GM12892 (cell line): Measurements from ENCODE around the gene NONO.
"Not testable (repeated sequence)": the region's sequence is repeated elsewhere in the genome, so short reads cannot be mapped to it uniquely, and the experiment has no call there.

Experiments
- DNase-seq: peaks from one replicate; pipeline ENCODE4 v3.0.0; 2011; ENCODE audit not compliant: insufficient read length
- FAIRE-seq: peaks from 2 replicates; lab custom pipeline; 2011; peaks lifted over from hg19 to GRCh38; lab: Jason Lieb, UNC
- POLR2A ChIP-seq: IDR thresholded peaks from 2 replicates; pipeline ENCODE4 v1.6.1; 2011; ENCODE audit warnings: low read depth, low read length, control low read depth
- POLR2AphosphoS5 ChIP-seq: IDR thresholded peaks from 2 replicates; pipeline ENCODE4 v1.6.1; 2011; ENCODE audit warnings: low read depth, low read length, control low read depth
- TAF1 ChIP-seq: IDR thresholded peaks from 2 replicates; pipeline ENCODE4 v1.6.1; 2011; ENCODE audit warnings: low read depth, mild to moderate bottlenecking, control low read depth, low read length, borderline replicate concordance

The NONO gene

GRCh38 chrX:71296806-71297205 is 13.4 kb downstream of the NONO start:
- DNase-seq: no peak
- FAIRE-seq: no peak
- TF ChIP-seq POLR2A (no peak), POLR2AphosphoS5 (0 out of 2 replicates have a peak, but pooled peaks have one; percentile 25), TAF1 (no peak)

DNA sequence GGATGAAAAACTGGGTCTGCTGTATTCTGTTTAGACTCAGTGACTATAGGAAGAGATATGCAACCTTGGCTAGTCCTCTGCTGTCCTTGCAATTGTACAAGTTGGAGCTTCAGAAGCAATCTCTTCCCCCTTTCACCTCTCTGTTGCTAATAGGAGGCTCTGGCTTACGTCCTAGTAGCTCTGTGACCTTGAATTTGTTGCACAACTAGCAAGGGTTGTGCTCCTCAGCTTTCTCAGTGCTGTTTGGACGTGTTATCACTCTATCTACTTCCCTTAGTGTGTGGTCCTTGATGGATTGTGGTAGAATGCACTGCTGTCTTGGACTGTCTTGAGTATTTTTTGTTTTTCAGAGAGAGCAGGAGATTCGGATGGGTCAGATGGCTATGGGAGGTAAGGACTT is 14.7 kb downstream of the NONO start:
- TF ChIP-seq POLR2AphosphoS5 (peak; percentile 51; the same call in 1 of the 2 replicates), POLR2A (no peak)
- DNase-seq: no peak
- FAIRE-seq: no peak

DNA sequence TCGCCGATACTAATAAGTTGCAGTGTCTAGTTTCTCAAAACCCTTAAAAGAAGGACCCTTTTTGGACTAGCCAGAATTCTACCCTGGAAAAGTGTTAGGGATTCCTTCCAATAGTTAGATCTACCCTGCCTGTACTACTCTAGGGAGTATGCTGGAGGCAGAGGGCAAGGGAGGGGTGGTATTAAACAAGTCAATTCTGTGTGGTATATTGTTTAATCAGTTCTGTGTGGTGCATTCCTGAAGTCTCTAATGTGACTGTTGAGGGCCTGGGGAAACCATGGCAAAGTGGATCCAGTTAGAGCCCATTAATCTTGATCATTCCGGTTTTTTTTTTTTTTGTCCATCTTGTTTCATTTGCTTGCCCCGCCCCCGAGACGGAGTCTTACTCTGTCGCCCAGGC is 16.6 kb downstream of the NONO start:
- FAIRE-seq, DNase-seq: not testable (repeated sequence)
- TF ChIP-seq POLR2AphosphoS5: peak; percentile 9; the same call in 1 of the 2 replicates

- TF ChIP-seq POLR2AphosphoS5 (peak; percentile 35; the same call in 1 of the 2 replicates), POLR2A (0 out of 2 replicates have a peak, but pooled peaks have one; percentile 30)
- not testable (repeated sequence) for DNase-seq, FAIRE-seq
Measured at GRCh38 chrX:71300495-71300894, 17.1 kb downstream of the NONO start.

DNA sequence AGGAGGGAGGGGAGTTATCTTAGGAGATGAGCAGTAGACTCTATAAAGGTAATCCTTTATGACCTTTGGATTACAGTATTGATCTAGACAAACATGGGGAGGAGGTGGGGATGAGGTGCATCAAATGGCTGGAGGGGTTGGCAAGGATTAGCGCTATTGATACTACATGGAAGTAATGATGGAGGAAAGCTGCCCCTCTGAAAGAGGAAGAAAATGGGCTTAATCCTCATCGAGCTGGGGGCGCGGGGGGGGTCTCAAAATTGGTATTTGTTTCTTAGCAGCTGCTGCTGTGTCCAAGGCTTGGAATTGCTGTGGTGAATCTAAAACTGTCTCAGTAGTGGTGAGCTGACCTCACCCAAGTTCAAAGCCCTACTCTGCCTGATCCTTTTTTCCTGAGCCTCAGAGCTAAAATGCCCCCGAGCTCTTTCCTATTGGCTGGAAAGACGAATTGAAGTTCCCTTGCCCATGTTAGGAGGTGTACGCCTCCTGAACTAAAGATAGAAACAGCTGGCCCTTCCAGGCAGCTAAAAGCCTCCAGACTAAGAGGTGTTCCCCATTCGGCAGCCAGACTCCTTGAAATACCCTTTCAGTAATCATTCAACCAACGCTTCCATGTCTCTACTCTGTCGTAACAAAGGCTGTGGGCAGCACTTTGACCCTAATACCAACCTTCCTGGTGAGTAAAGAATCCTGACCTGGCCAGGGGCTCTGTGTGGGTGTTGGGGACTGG is 17.9 kb downstream of the NONO start, which contains the start of gene ITGB1BP2:
ITGB1BP2 (plus strand) TSS at position 556 of the 730 bp plus-strand sequence; CDS start at position 613, 57 bp downstream.
- TF ChIP-seq TAF1 (no peak), POLR2AphosphoS5 (peak; percentile 63), POLR2A (no peak)
- DNase-seq (no peak), FAIRE-seq (no peak)

GRCh38 chrX:71302461-71303213 is 19.2 kb downstream of the NONO start:
- TF ChIP-seq POLR2A (no peak), TAF1 (no peak), POLR2AphosphoS5 (no peak)
- FAIRE-seq (no peak), DNase-seq (no peak)

DNA sequence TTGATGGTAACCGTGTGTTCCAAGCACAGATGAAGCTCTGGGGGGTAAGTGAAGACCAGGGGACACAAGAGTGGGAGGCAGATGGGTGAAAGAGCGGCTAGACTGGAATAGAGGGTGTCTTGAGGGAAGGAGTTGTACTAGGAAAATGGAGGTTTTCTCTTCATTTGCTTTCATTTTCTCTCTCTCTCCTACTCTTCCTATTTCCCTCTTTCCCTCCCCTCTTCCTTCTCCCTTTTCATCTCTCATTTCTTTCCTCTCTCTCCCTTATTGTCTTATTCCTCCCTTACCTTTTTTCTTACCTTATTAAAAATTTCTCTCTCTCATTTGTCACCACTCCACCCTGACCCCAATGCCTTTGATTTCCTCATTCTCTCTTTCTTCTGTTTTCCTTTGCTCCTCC is 21.1 kb downstream of the NONO start:
- TF ChIP-seq TAF1 (no peak), POLR2AphosphoS5 (no peak), POLR2A (no peak)
- FAIRE-seq: no peak
- no peak for DNase-seq

- DNase-seq (no peak), FAIRE-seq (no peak)
- TF ChIP-seq POLR2A (no peak), POLR2AphosphoS5 (no peak), TAF1 (no peak)
Measured at GRCh38 chrX:71315917-71316316, 32.5 kb downstream of the NONO start.

- FAIRE-seq: not testable (repeated sequence)
Measured at GRCh38 chrX:71316959-71317358, 33.5 kb downstream of the NONO start.

DNA sequence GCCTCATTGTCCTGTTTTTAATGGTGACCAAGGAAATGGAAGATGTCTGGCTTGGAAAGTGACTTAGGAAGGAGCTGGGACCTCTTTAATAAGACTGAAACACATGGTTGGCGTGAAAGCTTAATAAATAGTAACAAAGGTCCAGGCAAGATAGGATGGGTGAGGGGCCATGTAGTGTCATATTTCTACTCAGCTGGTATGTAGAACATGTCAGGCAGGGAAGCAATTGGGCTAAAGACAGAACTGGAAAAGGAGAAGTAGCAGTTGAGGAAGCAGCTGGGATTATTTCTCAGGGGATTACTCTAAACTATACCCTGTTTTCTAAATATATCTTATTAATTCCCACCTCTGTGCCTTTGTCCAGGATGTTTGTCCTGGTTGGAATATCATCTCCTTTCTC is 36.7 kb downstream of the NONO start:
- TF ChIP-seq TAF1 (no peak), POLR2A (no peak), POLR2AphosphoS5 (no peak)
- DNase-seq (no peak), FAIRE-seq (no peak)

More at GRCh38 chrX:71316959-71317358, 33.5 kb downstream of the NONO start:
- DNase-seq: not testable (repeated sequence)

DNA sequence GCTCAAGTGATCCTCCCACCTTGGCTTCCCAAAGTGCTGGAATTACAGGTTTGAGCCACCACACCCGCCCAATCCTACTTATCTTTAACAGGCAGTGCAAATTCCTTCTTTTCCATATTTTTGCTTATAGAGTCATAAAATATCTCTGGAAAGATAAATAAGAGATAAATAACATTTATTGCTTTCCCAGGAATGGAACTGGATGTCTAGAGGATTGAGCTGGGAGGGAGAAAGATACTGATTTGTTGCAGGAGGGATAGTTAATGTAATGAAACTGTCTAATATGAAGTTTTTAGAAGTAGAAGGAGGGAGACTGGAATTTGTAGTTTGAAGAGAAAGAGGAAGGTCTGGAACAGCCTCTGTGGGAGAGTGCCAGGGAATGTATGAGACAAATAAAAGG is 38.3 kb downstream of the NONO start:
- DNase-seq (no peak), FAIRE-seq (no peak)

DNA sequence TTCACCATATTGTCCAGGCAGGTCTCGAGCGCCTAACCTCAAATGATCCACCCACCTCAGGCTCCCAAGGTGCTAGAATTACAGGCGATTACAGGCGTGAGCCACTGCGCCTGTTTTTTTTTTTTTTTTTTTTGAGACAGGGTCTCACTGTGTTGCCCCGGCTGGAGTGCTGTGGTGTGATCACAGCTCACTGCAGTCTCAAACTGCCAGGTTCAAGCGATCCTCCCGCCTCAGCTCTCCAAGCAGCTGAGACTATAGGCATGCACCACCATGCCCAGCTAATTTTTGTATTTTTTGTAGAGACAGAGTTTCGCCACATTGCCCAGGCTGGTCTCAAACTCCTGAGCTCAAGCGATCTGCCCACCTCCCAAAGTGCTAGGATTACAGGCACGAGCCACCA is 41.0 kb downstream of the NONO start:
- DNase-seq, FAIRE-seq: not testable (repeated sequence)

More for the DNA sequence above, 38.3 kb downstream of the NONO start:
- TF ChIP-seq POLR2A (no peak), POLR2AphosphoS5 (no peak), TAF1 (no peak)

GRCh38 chrX:71326394-71326793 is 43.0 kb downstream of the NONO start:
- no peak for TF ChIP-seq TAF1
- TF ChIP-seq POLR2AphosphoS5: no peak
- no peak for TF ChIP-seq POLR2A
- FAIRE-seq (no peak), DNase-seq (no peak)

GRCh38 chrX:71349151-71349665 is 65.8 kb downstream of the NONO start:
- peak; percentile 76 for FAIRE-seq
- DNase-seq: not testable (repeated sequence)

DNA sequence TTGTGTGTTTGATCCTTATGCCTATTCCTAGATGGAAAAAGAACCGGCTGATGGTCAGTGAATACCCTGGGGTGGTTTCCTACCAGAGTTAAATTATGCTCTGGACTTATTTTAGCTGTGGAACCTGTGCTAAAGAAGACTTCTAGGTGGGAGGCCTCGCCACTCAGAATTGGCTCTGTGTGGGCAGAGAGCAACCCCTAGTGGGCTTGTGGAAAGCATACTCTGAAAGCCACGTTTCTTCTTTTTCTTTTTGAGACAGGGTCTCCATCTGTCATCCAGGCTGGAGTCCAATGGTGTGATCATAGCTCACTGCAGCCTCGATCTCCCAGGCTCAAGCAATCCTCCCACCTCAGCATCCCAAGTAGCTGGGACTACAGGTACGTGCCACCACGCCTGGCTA is 66.4 kb downstream of the NONO start:
- DNase-seq: not testable (repeated sequence)
- FAIRE-seq: peak; percentile 17
